HEK293 (cell line): ENCODE data around the gene SOWAHA.
A peak's percentile ranks its signal among the peaks of the same experiment; 100 is the strongest.

Source experiments
- ATF2 ChIP-seq: fragments of 450-650 bp; formaldehyde crosslinking; IDR thresholded peaks from 2 replicates; pipeline ENCODE4 v1.5.1; 2016; ENCODE audit warnings: missing biosample characterization, missing genetic modification characterization, low read depth
- SCRT1 ChIP-seq: fragments of 450-650 bp; formaldehyde crosslinking; IDR thresholded peaks from 2 replicates; pipeline ENCODE4 v1.5.1; 2016; ENCODE audit warnings: missing biosample characterization, missing genetic modification characterization, borderline replicate concordance
- TCF7L2 ChIP-seq: IDR thresholded peaks from 2 replicates; pipeline ENCODE4 v1.6.1; 2011; ENCODE audit warnings: low read depth, mild to moderate bottlenecking, inconsistent platforms, low read length, moderate library complexity, borderline replicate concordance
- ZBTB21 ChIP-seq: fragments of 450-650 bp; formaldehyde crosslinking; IDR thresholded peaks from 2 replicates; pipeline ENCODE4 v1.5.1; 2017; ENCODE audit warnings: missing biosample characterization, missing genetic modification characterization
- ZBTB44 ChIP-seq: fragments of 450-650 bp; IDR thresholded peaks from 2 replicates; pipeline ENCODE4 v1.5.1; 2018; ENCODE audit warnings: missing biosample characterization, mild to moderate bottlenecking, missing genetic modification characterization
- ZFHX2 ChIP-seq: fragments of 450-650 bp; formaldehyde crosslinking; conservative IDR thresholded peaks from 2 replicates; pipeline ENCODE4 v1.5.1; 2016; ENCODE audit warnings: missing biosample characterization, missing genetic modification characterization
- ZNF121 ChIP-seq: fragments of 450-650 bp; formaldehyde crosslinking; IDR thresholded peaks from 2 replicates; pipeline ENCODE4 v1.5.1; 2016; ENCODE audit warnings: missing biosample characterization, missing genetic modification characterization
- ZNF174 ChIP-seq: fragments of 450-650 bp; formaldehyde crosslinking; IDR thresholded peaks from 2 replicates; pipeline ENCODE4 v1.5.0; 2017; ENCODE audit warnings: missing biosample characterization, mild to moderate bottlenecking, missing genetic modification characterization
- ZNF501 ChIP-seq: fragments of 450-650 bp; formaldehyde crosslinking; IDR thresholded peaks from 2 replicates; pipeline ENCODE4 v1.5.1; 2016; ENCODE audit warnings: missing biosample characterization, missing genetic modification characterization
- ZNF510 ChIP-seq: fragments of 450-650 bp; formaldehyde crosslinking; IDR thresholded peaks from 2 replicates; pipeline ENCODE4 v1.5.1; 2018; ENCODE audit warnings: mild to moderate bottlenecking, missing genetic modification characterization, missing biosample characterization; ENCODE audit not compliant: insufficient replicate concordance
- ZNF561 ChIP-seq: fragments of 450-650 bp; IDR thresholded peaks from 2 replicates; pipeline ENCODE4 v1.5.1; 2018; ENCODE audit warnings: missing biosample characterization, missing genetic modification characterization, borderline replicate concordance
- ZNF792 ChIP-seq: fragments of 450-650 bp; formaldehyde crosslinking; IDR thresholded peaks from 2 replicates; pipeline ENCODE4 v1.5.1; 2016; ENCODE audit warnings: missing biosample characterization, missing genetic modification characterization
- TF ChIP-seq, protein P1 (sequence below): fragments of 450-650 bp; formaldehyde crosslinking; IDR thresholded peaks from 2 replicates; pipeline ENCODE4 v1.5.1; 2016; ENCODE audit warnings: missing biosample characterization, missing genetic modification characterization

DNA sequence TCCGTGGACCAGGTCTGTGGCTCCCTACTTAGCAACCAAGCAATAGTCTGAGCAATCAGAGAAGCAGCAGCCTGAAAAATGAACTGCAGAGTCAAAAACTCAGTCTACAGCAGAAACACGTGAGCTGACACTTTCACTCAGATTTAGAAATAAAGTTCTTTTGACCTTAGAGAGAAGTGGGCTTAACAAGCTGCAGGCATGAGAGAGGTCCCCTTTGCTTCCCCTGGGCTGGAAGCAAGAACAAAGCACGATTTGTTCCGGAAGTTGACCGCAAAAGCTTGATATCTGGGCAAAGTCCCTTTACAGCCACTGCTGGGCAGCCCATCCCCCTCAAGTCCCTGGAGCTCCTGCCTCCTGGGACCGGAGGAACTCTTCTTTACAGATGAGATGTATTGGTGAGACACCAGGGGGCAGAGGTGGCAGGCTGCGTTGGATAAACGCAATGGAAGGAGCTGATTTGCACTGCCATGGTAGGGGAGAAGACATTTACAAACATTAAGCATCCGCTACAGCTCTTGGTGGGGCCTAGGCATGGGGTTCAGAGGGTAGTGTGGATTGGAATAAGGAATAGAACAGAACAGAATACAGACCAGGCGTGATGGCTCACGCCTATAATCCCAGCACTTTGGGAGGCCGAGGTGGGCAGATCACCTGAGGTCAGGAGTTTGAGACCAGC lies 5.8 kb upstream of the SOWAHA start:
- TF ChIP-seq ATF2 (tag by site-specific recombination), result no peak
- no peak for TF ChIP-seq ZBTB44
- no peak for TF ChIP-seq SCRT1
- TF ChIP-seq ZNF121, result no peak
- no peak for TF ChIP-seq ZBTB21
- TF ChIP-seq ZNF510 (tag by site-specific recombination), result no peak
- no peak for TF ChIP-seq ZNF561 (tag by site-specific recombination)
- TF ChIP-seq, protein P1, sequence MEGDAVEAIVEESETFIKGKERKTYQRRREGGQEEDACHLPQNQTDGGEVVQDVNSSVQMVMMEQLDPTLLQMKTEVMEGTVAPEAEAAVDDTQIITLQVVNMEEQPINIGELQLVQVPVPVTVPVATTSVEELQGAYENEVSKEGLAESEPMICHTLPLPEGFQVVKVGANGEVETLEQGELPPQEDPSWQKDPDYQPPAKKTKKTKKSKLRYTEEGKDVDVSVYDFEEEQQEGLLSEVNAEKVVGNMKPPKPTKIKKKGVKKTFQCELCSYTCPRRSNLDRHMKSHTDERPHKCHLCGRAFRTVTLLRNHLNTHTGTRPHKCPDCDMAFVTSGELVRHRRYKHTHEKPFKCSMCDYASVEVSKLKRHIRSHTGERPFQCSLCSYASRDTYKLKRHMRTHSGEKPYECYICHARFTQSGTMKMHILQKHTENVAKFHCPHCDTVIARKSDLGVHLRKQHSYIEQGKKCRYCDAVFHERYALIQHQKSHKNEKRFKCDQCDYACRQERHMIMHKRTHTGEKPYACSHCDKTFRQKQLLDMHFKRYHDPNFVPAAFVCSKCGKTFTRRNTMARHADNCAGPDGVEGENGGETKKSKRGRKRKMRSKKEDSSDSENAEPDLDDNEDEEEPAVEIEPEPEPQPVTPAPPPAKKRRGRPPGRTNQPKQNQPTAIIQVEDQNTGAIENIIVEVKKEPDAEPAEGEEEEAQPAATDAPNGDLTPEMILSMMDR (tag by site-specific recombination), result peak; percentile 65
- TF ChIP-seq TCF7L2, result no peak
- no peak for TF ChIP-seq ZNF792
- TF ChIP-seq ZFHX2 (tag by site-specific recombination), result no peak
- no peak for TF ChIP-seq ZNF174 (tag by site-specific recombination)
- TF ChIP-seq ZNF501 (tag by site-specific recombination), result no peak
